Endothelial cell of umbilical vein (primary cell): ENCODE measurements around the gene IRX5.

Experiments
- FOS ChIP-seq: IDR thresholded peaks from 2 replicates; pipeline ENCODE4 v1.6.1; 2011; ENCODE audit warnings: mild to moderate bottlenecking, low read length, moderate library complexity, borderline replicate concordance; ENCODE audit not compliant: insufficient read depth
- POLR2AphosphoS5 ChIP-seq: IDR thresholded peaks from 2 replicates; pipeline ENCODE4 v1.6.1; 2012; ENCODE audit warnings: low read depth, mild to moderate bottlenecking, control low read depth, low read length, moderate library complexity; ENCODE audit not compliant: insufficient read depth
- TF ChIP-seq, protein P1 (sequence below), 2 donors: IDR thresholded peaks; 1 replicate in 1 of 2; 2 replicates in 1 of 2; pipeline ENCODE4 v1.5.1; 2011; ENCODE audit warnings: low read length in 2 of 2, mild to moderate bottlenecking in 2 of 2, moderate library complexity in 2 of 2, control low read depth in 1 of 2, inconsistent platforms in 1 of 2, low read depth in 1 of 2; ENCODE audit not compliant: insufficient read depth in 1 of 2; ENCODE audit errors: extremely low read depth in 1 of 2

DNA sequence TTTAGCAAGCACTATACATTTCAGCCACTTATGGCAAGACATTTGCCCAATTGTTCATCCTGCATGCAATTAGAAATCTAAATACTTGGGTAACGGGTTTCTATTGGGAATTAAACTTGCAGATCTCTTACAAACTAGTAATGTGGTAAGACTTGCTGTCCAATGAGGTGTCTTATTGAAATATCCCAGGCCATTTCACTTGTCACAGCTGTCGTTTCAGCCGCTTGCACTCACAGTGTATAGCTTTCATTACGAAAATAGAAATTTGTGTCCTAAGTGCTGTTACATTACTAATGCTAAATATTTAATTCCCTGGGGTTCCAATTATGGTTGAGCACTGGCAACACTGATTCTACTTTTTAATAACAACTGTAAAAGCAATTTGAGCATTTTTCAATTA is 40.3 kb upstream of the IRX5 start:
- TF ChIP-seq, protein P1, sequence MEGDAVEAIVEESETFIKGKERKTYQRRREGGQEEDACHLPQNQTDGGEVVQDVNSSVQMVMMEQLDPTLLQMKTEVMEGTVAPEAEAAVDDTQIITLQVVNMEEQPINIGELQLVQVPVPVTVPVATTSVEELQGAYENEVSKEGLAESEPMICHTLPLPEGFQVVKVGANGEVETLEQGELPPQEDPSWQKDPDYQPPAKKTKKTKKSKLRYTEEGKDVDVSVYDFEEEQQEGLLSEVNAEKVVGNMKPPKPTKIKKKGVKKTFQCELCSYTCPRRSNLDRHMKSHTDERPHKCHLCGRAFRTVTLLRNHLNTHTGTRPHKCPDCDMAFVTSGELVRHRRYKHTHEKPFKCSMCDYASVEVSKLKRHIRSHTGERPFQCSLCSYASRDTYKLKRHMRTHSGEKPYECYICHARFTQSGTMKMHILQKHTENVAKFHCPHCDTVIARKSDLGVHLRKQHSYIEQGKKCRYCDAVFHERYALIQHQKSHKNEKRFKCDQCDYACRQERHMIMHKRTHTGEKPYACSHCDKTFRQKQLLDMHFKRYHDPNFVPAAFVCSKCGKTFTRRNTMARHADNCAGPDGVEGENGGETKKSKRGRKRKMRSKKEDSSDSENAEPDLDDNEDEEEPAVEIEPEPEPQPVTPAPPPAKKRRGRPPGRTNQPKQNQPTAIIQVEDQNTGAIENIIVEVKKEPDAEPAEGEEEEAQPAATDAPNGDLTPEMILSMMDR (IDR thresholded peaks at IDR 0.05; ENCODE audit: extremely low read depth in 1 of 2, insufficient read depth in 1 of 2, low read depth in 1 of 2, low read length in 2 of 2), result no peak
- TF ChIP-seq FOS, result no peak
- no peak for TF ChIP-seq POLR2AphosphoS5
